ENCODE data around the gene PCIF1. TPM values are rescaled to one million over a fixed set of nuclear protein-coding genes. Genes with fewer than 3 reads are reported as not detected.
"Not testable (repeated sequence)": the region's sequence is repeated elsewhere in the genome, so short reads cannot be mapped to it uniquely, and the experiment has no call there.

PCIF1 gene
- total RNA-seq, 1 experiment from 2014 or later: 5.2 TPM

DNA sequence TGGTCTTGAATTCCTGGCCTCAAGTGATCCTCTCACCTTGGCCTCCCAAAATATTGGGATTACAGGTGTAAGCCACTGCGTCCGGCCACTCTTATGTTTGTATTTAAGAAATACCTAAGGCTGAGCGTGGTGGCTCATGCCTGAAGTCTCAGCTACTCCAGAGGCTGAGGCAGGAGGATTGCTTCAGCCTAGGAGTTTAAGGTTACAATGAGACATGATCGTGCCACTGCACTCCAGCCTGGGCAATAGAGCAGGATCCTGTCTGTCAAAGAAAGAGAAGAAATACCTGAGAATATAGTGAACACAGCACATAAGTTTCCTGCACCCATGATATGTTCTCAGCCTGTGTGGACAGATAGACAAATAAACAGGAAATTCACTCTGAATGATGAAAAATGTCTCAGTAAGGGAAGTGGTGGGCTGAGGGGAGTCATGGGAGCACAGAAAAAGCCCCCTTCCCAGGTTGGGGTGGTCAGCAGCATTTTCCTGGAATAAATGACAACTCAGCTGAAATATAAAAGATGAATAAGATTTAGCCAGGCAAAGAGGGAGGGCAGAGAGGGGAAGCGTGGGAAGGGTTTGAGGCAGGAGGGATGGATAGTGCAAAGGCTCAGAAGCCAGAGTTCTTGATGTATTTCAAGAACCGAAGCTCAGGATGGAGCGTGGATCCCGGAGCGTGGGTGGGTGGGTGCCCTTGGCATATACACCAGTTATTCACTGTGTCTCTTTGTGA, 60.4 kb downstream of the PCIF1 start:
- DNase-seq (ENCODE audit: low spot score): no peak

GRCh38 chr20:45995495-45996097, 61.1 kb downstream of the PCIF1 start:
- DNase-seq (ENCODE audit: low spot score): not testable (repeated sequence)

DNA sequence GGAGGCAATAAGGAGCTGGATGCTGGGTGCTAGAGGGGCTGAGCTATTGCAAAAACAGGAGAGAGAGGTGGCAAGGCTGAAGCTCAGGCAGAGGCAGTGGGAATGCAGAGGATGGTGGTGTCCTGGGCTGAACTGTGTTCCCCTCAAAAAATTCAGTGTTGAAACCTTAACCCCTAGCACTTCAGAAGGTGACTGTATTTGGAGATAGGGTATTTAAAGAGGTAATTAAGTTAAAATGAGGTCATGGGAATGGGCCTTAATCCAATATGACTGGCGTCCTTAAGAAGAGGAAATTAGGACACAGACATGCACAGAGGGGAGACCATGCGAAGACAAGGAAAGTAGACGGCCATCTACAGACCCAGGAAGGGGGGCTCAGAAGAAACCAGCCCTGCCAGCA, 62.7 kb downstream of the PCIF1 start:
- no peak for DNase-seq (ENCODE audit: low spot score)

Other genes with a start within 250 kb of the PCIF1 start
- gene WFDC13, start 232.6 kb upstream of the PCIF1 start, total RNA-seq (2014; rRNA removed; shearing (Covaris generic)): not detected in 2 replicates
- not detected in 2 replicates for gene WFDC10B, start 229.7 kb upstream of the PCIF1 start, total RNA-seq (2014; rRNA removed; shearing (Covaris generic))
- gene SPINT4, start 212.3 kb upstream of the PCIF1 start, total RNA-seq (2014; rRNA removed; shearing (Covaris generic)): not detected in 2 replicates
- gene WFDC3, start 142.8 kb upstream of the PCIF1 start, total RNA-seq (2014; rRNA removed; shearing (Covaris generic)): 0.52 and 9.8 TPM in 2 replicates
- 22.4 and 22.6 TPM in 2 replicates for gene DNTTIP1, start 142.7 kb upstream of the PCIF1 start, total RNA-seq (2014; rRNA removed; shearing (Covaris generic))
- 194 and 288 TPM in 2 replicates for gene UBE2C, start 122.0 kb upstream of the PCIF1 start, total RNA-seq (2014; rRNA removed; shearing (Covaris generic))
- not detected in 2 replicates for gene TNNC2, start 107.4 kb upstream of the PCIF1 start, total RNA-seq (2014; rRNA removed; shearing (Covaris generic))
- 17.1 and 22.3 TPM in 2 replicates for gene SNX21, start 100.9 kb upstream of the PCIF1 start, total RNA-seq (2014; rRNA removed; shearing (Covaris generic))
- 43.1 and 47.4 TPM in 2 replicates for gene ACOT8, start 77.3 kb upstream of the PCIF1 start, total RNA-seq (2014; rRNA removed; shearing (Covaris generic))
- gene ZSWIM3, start 77.1 kb upstream of the PCIF1 start, total RNA-seq (2014; rRNA removed; shearing (Covaris generic)): 3.5 and 4.6 TPM in 2 replicates
- 7.2 and 10.2 TPM in 2 replicates for gene ZSWIM1, start 53.5 kb upstream of the PCIF1 start, total RNA-seq (2014; rRNA removed; shearing (Covaris generic))
- 0.12 and 1.0 TPM in 2 replicates for gene SPATA25, start 47.1 kb upstream of the PCIF1 start, total RNA-seq (2014; rRNA removed; shearing (Covaris generic))
- gene NEURL2, start 43.5 kb upstream of the PCIF1 start, total RNA-seq (2014; rRNA removed; shearing (Covaris generic)): 0.99 and 1.8 TPM in 2 replicates
- 102 and 150 TPM in 2 replicates for gene CTSA, start 43.3 kb upstream of the PCIF1 start, total RNA-seq (2014; rRNA removed; shearing (Covaris generic))
- 1.1 and 2.2 TPM in 2 replicates for gene PLTP, start 22.5 kb upstream of the PCIF1 start, total RNA-seq (2014; rRNA removed; shearing (Covaris generic))
- gene ZNF335, start 37.5 kb downstream of the PCIF1 start, total RNA-seq (2014; rRNA removed; shearing (Covaris generic)): 4.3 and 7.1 TPM in 2 replicates
- gene MMP9, start 74.2 kb downstream of the PCIF1 start, total RNA-seq (2014; rRNA removed; shearing (Covaris generic)): not detected in 2 replicates
- 0.21 and 4.3 TPM in 2 replicates for gene SLC12A5, start 94.5 kb downstream of the PCIF1 start, total RNA-seq (2014; rRNA removed; shearing (Covaris generic))
- 17.4 and 18.1 TPM in 2 replicates for gene NCOA5, start 155.3 kb downstream of the PCIF1 start, total RNA-seq (2014; rRNA removed; shearing (Covaris generic))
- gene CD40, start 183.6 kb downstream of the PCIF1 start, total RNA-seq (2014; rRNA removed; shearing (Covaris generic)): 6.2 and 13.7 TPM in 2 replicates

Data from H4 (cell line).